Epithelial cell of proximal tubule (primary cell): ENCODE data around the gene GCSH. TPM values are rescaled to one million over a fixed set of nuclear protein-coding genes. Genes with fewer than 3 reads are reported as not detected.
A peak's percentile ranks its signal among the peaks of the same experiment; 100 is the strongest.

Experiments used
- DNase-seq: peaks from one replicate; pipeline ENCODE4 v3.0.0-alpha.2; 2011; ENCODE audit warnings: low read depth
- H3K4me3 ChIP-seq: 2 replicates; pipeline ENCODE4 v1.5.1; 2011; ENCODE audit warnings: low read depth, mild to moderate bottlenecking, low read length
- CTCF ChIP-seq: conservative IDR thresholded peaks from 2 replicates; pipeline ENCODE4 v1.5.1; 2012; ENCODE audit warnings: low read depth, mild to moderate bottlenecking, low read length
- total RNA-seq: library from RNA; depleted of rRNA; stranded (reverse); fragments of >200 nt; gene quantifications from 2 replicates; pipeline ENCODE4 v1.2.3, GENCODE V29; 2015

GCSH gene
- total RNA-seq, 1 donor from 2014 or later, result 49.1 TPM

GRCh38 chr16:81060576-81061306 lies 35.5 kb downstream of the GCSH start:
- no peak for DNase-seq
- H3K4me3 ChIP-seq, result no peak overlapping the region
- no peak for TF ChIP-seq CTCF

GRCh38 chr16:81053761-81054160 lies 42.4 kb downstream of the GCSH start:
- TF ChIP-seq CTCF, result no peak
- H3K4me3 ChIP-seq, result no peak overlapping the region
- no peak for DNase-seq

GRCh38 chr16:81042821-81043220 lies 53.4 kb downstream of the GCSH start:
- DNase-seq, result no peak
- H3K4me3 ChIP-seq, result no peak overlapping the region
- no peak for TF ChIP-seq CTCF

GRCh38 chr16:81041696-81042095 lies 54.5 kb downstream of the GCSH start:
- no peak for TF ChIP-seq CTCF
- DNase-seq, result no peak
- no peak overlapping the region for H3K4me3 ChIP-seq

- no peak for TF ChIP-seq CTCF
- DNase-seq, result no peak
- H3K4me3 ChIP-seq, result no peak overlapping the region
These were observed 55.4 kb downstream of the GCSH start for GRCh38 chr16:81040842-81041241.

- H3K4me3 ChIP-seq, result no peak overlapping the region
- TF ChIP-seq CTCF, result no peak
- DNase-seq, result no peak
These were observed 56.1 kb downstream of the GCSH start for GRCh38 chr16:81040131-81040530.

GRCh38 chr16:81036751-81037350 lies 59.3 kb downstream of the GCSH start:
- no peak for TF ChIP-seq CTCF
- DNase-seq, result no peak
- H3K4me3 ChIP-seq, result peak overlapping the region; percentile 78
